ENCODE data around the gene NDUFAF3. TPM values are rescaled to one million over a fixed set of nuclear protein-coding genes. Genes with fewer than 3 reads are reported as not detected.

NDUFAF3 gene
- total RNA-seq, 4 donors from 2014 or later = 50.8 to 88.1 (median 54.1) TPM

GRCh38 chr3:49015072-49015471 is 6.8 kb upstream of the NDUFAF3 start:
- Histone ChIP-seq H3K9me3 (no peaks in the 10 kb centered on the region), H3K4me1 (peaks cover 23 to 61% (median 30%) of the 10 kb centered on the region in 3 donors), H3K27ac (no peak overlapping the region), H3K36me3 (peaks cover 11 to 59% (median 23%) of the 10 kb centered on the region in 3 donors), H3K27me3 (no peaks in the 10 kb centered on the region), H3K4me3 (no peak overlapping the region)
- WGBS, 2 donors = 55 to 71% methylated on average over 2 to 7 of the region's 8 CpGs
- DNase-seq = no peak
- intact Hi-C loops (cut with DNase I) = no loop called here
- no peak for TF ChIP-seq CTCF (IDR thresholded peaks at IDR 0.05)
- no peak for TF ChIP-seq POLR2A (IDR thresholded peaks at IDR 0.05)

- TF ChIP-seq POLR2A (IDR thresholded peaks at IDR 0.05) = no peak
- no peak for TF ChIP-seq CTCF (IDR thresholded peaks at IDR 0.05)
- H3K36me3 ChIP-seq = peaks cover 11 to 59% (median 23%) of the 10 kb centered on the region in 3 donors
- no peaks in the 10 kb centered on the region for H3K9me3 ChIP-seq
- H3K4me1 ChIP-seq = peaks cover 26 to 68% (median 36%) of the 10 kb centered on the region in 3 donors
- intact Hi-C loops (cut with DNase I) = no loop called here
- no peak overlapping the region for H3K4me3 ChIP-seq
- DNase-seq = no peak
- H3K27me3 ChIP-seq = no peaks in the 10 kb centered on the region
- WGBS, 2 donors = 73 to 80% methylated on average over 1 to 6 of the region's 6 CpGs
- no peak overlapping the region for H3K27ac ChIP-seq
These were observed 6.2 kb upstream of the NDUFAF3 start for GRCh38 chr3:49015765-49016164.

DNA sequence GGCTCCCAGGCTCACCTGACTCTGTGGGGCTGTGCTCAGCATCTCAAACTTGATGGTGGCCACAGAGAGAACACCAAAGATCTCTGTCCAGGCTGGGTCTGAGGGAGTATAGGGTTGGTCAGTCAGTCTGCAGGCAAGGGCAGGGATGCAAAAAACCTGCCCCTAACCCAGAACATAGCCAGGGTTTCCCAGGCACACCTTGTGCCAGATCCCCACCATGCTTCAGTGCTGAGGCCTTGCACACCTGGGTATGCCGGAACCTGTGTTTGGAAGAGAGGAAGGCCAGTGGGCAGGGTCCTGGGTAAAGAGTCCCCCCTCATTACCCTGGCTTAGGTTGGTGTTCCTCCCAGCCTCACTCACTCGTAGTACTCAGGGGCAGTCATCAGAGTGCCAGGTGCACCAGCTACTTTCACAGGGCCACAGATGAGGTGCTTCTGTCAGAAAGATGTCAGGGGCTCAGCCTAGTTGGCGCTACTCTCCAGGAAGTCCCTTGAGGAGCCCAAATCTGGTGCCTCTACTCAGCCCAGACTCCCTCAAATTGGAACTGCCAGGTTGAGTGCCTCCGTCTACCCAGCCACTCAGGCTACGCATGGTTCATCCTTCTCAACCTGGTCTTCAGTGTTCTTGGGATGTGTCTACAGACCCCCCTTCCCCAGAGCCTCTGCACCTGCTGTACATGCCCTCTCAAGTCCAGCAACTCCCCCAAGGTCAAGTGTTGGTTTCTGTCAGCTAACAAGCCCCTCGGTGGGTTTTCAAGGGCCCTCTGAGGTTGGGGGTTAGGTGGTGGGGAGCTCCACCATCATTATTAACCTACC is 5.3 kb upstream of the NDUFAF3 start:
- H3K4me1 ChIP-seq = peaks cover 26 to 65% (median 36%) of the 10 kb centered on the region in 3 donors
- DNase-seq = no peak
- peak overlapping the region in 1 of 4 donors; percentile 100 for H3K27ac ChIP-seq
- H3K36me3 ChIP-seq = peaks cover 11 to 52% (median 23%) of the 10 kb centered on the region in 3 donors
- TF ChIP-seq CTCF (IDR thresholded peaks at IDR 0.05) (no peak), POLR2A (IDR thresholded peaks at IDR 0.05) (no peak)
- intact Hi-C loops (cut with DNase I) = no loop called here
- 83 to 86% methylated on average over 2 to 6 of the region's 6 CpGs for WGBS, 2 donors
- H3K9me3 ChIP-seq = no peaks in the 10 kb centered on the region
- H3K4me3 ChIP-seq = no peak overlapping the region
- H3K27me3 ChIP-seq = no peaks in the 10 kb centered on the region

DNA sequence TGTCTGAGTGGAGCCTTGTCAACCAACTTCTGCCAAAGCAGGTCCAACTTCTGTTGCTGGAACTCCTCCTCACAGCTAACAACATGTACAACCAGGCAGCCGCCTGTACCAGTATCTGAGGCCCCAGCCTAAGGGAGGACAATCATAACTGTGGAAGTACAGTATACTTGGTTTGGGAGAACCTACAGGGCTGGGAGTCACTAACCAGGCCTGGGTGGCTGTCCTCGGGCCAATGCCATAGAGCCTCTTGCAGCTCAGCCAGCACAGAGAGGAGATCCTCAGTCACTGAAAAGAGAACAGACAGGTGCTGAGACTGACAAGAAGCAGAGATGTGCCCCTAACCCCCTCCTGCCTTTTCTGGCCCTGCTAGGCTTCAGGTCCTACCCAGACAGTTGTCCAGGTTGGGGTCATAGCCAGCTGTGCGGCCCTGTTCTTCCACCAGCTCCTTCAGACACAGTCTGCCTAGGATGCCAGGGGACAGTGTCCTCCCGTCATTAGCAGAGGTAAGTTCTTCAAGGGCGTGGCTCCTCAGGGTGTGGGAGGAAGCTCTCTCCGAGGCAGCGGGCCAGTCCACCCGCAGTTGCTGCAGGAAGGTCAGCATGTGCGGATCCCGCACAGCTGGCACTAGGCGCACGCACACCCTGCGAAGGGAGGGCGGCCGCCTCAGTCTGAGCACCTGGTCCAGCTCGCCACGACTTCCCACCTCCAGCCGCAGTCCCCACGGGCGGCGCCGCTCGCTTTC is 4.5 kb upstream of the NDUFAF3 start:
- 14 to 65% methylated on average over 2 of the region's 23 CpGs for WGBS, 2 donors
- DNase-seq = no peak
- intact Hi-C loops (cut with DNase I) = no loop called here
- Histone ChIP-seq H3K4me3 (peak overlapping the region; percentile 71 to 94 (median 86)), H3K9me3 (no peaks in the 10 kb centered on the region), H3K36me3 (peaks cover 11 to 44% (median 23%) of the 10 kb centered on the region in 3 donors), H3K27me3 (no peaks in the 10 kb centered on the region), H3K27ac (peak overlapping the region; percentile 87 to 100 (median 90)), H3K4me1 (peaks cover 27 to 59% (median 32%) of the 10 kb centered on the region in 3 donors)
- TF ChIP-seq POLR2A (IDR thresholded peaks at IDR 0.05) = peak in 1 of 4 donors; percentile 4
- no peak for TF ChIP-seq CTCF (IDR thresholded peaks at IDR 0.05)

Measured in esophagus squamous epithelium (tissue), 5 donors.